ENCODE measurements around the gene RECQL. TPM values are rescaled to one million over a fixed set of nuclear protein-coding genes. Genes with fewer than 3 reads are reported as not detected.

Gene RECQL
- total and polyA plus RNA-seq, 2 of the 8 experiments (the other 6 are each of a cell fraction or from before 2014, with no cell fraction given) = 8.1 to 40.3 TPM

DNA sequence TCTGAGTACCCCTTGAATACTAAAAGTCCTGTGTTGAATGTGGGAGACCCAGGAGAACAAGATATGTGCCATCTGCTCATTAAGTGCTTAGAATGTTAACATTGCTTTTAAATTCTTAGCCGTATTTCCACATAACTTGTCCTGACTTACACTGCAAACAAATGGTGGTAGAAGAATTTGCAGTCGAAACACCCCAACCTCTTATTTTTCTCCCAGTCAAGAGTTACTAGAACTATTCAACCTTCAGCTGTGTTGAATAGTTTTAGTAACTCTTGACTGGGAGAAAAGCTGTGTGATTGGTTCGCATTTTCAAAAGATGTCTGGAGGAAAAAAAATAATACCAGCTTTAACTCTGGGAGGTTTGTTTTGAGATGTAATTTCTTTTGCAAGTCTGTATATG lies 17.0 kb upstream of the RECQL start:
- H3K4me2 ChIP-seq (ENCODE audit: insufficient read depth in 1 of 2, low read depth in 2 of 2, low read length in 2 of 2) = no peak overlapping the region
- H3K79me2 ChIP-seq (ENCODE audit: control insufficient read depth in 1 of 2, insufficient read depth in 2 of 2, low read length in 2 of 2) = no peaks in the 10 kb centered on the region
- peaks cover 0 to 3% of the 10 kb centered on the region in 2 experiments for H4K20me1 ChIP-seq (replicated peaks in 1 of 2; ENCODE audit: control insufficient read depth in 1 of 2, insufficient read depth in 2 of 2, low read length in 2 of 2)
- H3K36me3 ChIP-seq (ENCODE audit: control insufficient read depth in 2 of 4, insufficient read depth in 4 of 4, low read length in 3 of 4) = peaks cover 0 to 22% (median 4%) of the 10 kb centered on the region in 4 experiments; a peak in 5 of 8 replicates
- no peak overlapping the region for H2AFZ ChIP-seq (ENCODE audit: low read length)
- H3K9me3 ChIP-seq (ENCODE audit: insufficient read depth in 2 of 2, low read depth in 1 of 2, low read length in 1 of 2) = no peaks in the 10 kb centered on the region
- H3K18ac ChIP-seq (ENCODE audit: extremely low read depth, low read length) = no peak overlapping the region
- no peak overlapping the region for H3K56ac ChIP-seq (replicated peaks; ENCODE audit: insufficient read length, low read depth, low read length)
- H3K4me3 ChIP-seq (ENCODE audit: extremely low read depth in 1 of 4, insufficient read depth in 2 of 4, low read depth in 3 of 4, low read length in 4 of 4) = no peak overlapping the region
- H3K9ac ChIP-seq (replicated peaks in 1 of 4; ENCODE audit: extremely low read depth in 1 of 4, low read depth in 3 of 4, low read length in 3 of 4) = no peak overlapping the region
- no peaks in the 10 kb centered on the region for H3K4me1 ChIP-seq (replicated peaks in 1 of 4; ENCODE audit: control insufficient read depth in 3 of 4, insufficient read depth in 4 of 4, low read length in 3 of 4)
- H3K27ac ChIP-seq (ENCODE audit: low read depth, low read length) = no peak overlapping the region
- H4K91ac ChIP-seq (replicated peaks; ENCODE audit: insufficient read length, low read length) = no peak overlapping the region
- DNase-seq (ENCODE audit: low read depth in 1 of 2, low spot score in 2 of 2) (no peak), FAIRE-seq (no peak)
- CTCF ChIA-PET (ENCODE audit: partially characterized antibody) = no interaction called here
- no peak overlapping the region for H3K4ac ChIP-seq (replicated peaks; ENCODE audit: insufficient read length, low read depth, low read length)
- TF ChIP-seq CTBP2 (IDR thresholded peaks at IDR 0.05; ENCODE audit: borderline replicate concordance, insufficient read depth, insufficient read length, low read length) (no peak), SP2 (IDR thresholded peaks at IDR 0.05; ENCODE audit: low read length) (no peak), TBP (IDR thresholded peaks at IDR 0.05; ENCODE audit: low read depth, low read length) (no peak), RFX5 (IDR thresholded peaks at IDR 0.05; ENCODE audit: borderline replicate concordance, low read depth, low read length) (no peak), NANOG (IDR thresholded peaks at IDR 0.05; ENCODE audit: insufficient read depth, low read depth, low read length, poor library complexity, severe bottlenecking) (no peak), CEBPB (IDR thresholded peaks at IDR 0.05; ENCODE audit: low read depth, low read length) (no peak), GABPA (IDR thresholded peaks at IDR 0.05; ENCODE audit: borderline replicate concordance, insufficient read depth, low read length) (no peak), CHD2 (IDR thresholded peaks at IDR 0.05; ENCODE audit: low read length) (no peak), HDAC2 (IDR thresholded peaks at IDR 0.05; ENCODE audit: borderline replicate concordance in 1 of 2, low read depth in 2 of 2, low read length in 2 of 2) (no peak), EZH2 (IDR thresholded peaks at IDR 0.05; ENCODE audit: low read depth, low read length, severe bottlenecking) (no peak), TAF1 (IDR thresholded peaks at IDR 0.05; ENCODE audit: low read depth, low read length) (no peak)
- H3K27me3 ChIP-seq (replicated peaks in 1 of 4; ENCODE audit: control insufficient read depth in 3 of 4, extremely low read depth in 1 of 4, insufficient read depth in 3 of 4, low read length in 3 of 4) = no peaks in the 10 kb centered on the region
- no peaks in the 10 kb centered on the region for H3K23me2 ChIP-seq (ENCODE audit: low read depth, low read length)
- H4K8ac ChIP-seq (ENCODE audit: extremely low read depth, insufficient read depth, low read length) = no peak overlapping the region
- POLR2A ChIA-PET (ENCODE audit: partially characterized antibody) = no interaction called here
- no peak overlapping the region for H2BK20ac ChIP-seq (ENCODE audit: low read length)
- H3K23ac ChIP-seq (ENCODE audit: insufficient read length) = no peak overlapping the region
- no peak overlapping the region for H3K14ac ChIP-seq (ENCODE audit: insufficient read length)
- H4K5ac ChIP-seq (ENCODE audit: insufficient read length, low read depth, low read length) = no peak overlapping the region
- no peak overlapping the region for H2BK5ac ChIP-seq (ENCODE audit: low read depth, low read length)
- 95% methylated on average over 3 of the region's 3 CpGs; no CpG with 5 or more reads in 1 of the 2 experiments for WGBS, 2 experiments (ENCODE audit: extremely low coverage in 1 of 2, insufficient coverage in 1 of 2, insufficient read length in 1 of 2, insufficient replicate concordance in 2 of 2, low coverage in 1 of 2, low lambda C conversion rate in 2 of 2, missing lambda C conversion rate in 1 of 2)
- H2BK120ac ChIP-seq (replicated peaks; ENCODE audit: low read depth, low read length) = no peak overlapping the region
- H2AK5ac ChIP-seq (ENCODE audit: low read depth, low read length) = no peak overlapping the region
- H2BK15ac ChIP-seq (ENCODE audit: low read length) = no peak overlapping the region
- H2BK12ac ChIP-seq (ENCODE audit: low read depth, low read length) = no peak overlapping the region
- no peaks in the 10 kb centered on the region for H3K79me1 ChIP-seq (ENCODE audit: low read depth, low read length)

All from H1 (cell line).